HG03442 (cell line): ENCODE data around the gene SYNM.

ENCODE experiments used
- ATAC-seq: cut with Tn5 transposase; IDR thresholded peaks from one replicate; pipeline ENCODE4 v1.9.1; 2021; ENCODE audit warnings: mild to moderate bottlenecking, moderate library complexity; ENCODE audit not compliant: unreplicated experiment

The SYNM gene

GRCh38 chr15:99138491-99138982 lies 33.7 kb downstream of the SYNM start:
- no peak for ATAC-seq

GRCh38 chr15:99139276-99139675 lies 34.4 kb downstream of the SYNM start:
- ATAC-seq: no peak

DNA sequence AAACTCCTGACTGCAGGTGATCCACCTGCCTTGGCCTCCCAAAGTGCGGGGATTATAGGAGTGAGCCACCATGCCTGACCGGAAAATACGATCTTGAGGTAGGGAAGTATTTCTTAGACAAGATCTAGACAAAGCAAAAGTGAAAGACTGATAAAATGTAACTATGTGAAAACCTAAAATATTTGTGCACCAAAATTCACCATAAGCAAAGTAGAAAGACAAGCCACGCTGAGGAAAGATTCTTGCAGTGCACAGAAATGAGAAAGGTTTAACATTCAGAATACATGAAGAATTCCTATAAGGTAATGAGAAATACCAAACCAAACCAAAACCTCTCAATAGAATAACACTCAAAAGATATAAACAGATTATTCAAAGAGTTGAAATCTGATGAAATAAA lies 35.7 kb downstream of the SYNM start:
- ATAC-seq: no peak

- ATAC-seq: no peak
Observed at GRCh38 chr15:99141943-99142342, 37.1 kb downstream of the SYNM start.

- no peak for ATAC-seq
Observed at GRCh38 chr15:99142562-99142961, 37.7 kb downstream of the SYNM start.

DNA sequence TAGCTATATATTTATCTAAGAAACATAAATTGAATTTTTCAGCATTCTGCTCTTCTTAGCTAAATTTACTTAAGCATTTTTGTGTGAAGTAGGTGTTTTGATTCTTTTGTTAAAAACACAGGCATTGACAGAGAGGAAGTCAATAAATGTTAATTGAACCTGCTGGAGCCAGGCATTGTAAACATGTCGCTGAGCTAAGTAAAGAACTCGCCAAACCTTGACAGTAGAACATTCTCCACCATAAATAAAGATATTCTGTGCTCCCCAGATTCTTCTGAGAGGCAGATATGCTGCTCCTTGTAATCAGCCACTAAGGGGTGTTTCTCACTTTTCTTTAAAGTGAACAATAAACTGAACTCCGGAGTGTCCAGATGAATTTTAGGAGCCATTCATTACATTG lies 38.4 kb downstream of the SYNM start:
- ATAC-seq: no peak

DNA sequence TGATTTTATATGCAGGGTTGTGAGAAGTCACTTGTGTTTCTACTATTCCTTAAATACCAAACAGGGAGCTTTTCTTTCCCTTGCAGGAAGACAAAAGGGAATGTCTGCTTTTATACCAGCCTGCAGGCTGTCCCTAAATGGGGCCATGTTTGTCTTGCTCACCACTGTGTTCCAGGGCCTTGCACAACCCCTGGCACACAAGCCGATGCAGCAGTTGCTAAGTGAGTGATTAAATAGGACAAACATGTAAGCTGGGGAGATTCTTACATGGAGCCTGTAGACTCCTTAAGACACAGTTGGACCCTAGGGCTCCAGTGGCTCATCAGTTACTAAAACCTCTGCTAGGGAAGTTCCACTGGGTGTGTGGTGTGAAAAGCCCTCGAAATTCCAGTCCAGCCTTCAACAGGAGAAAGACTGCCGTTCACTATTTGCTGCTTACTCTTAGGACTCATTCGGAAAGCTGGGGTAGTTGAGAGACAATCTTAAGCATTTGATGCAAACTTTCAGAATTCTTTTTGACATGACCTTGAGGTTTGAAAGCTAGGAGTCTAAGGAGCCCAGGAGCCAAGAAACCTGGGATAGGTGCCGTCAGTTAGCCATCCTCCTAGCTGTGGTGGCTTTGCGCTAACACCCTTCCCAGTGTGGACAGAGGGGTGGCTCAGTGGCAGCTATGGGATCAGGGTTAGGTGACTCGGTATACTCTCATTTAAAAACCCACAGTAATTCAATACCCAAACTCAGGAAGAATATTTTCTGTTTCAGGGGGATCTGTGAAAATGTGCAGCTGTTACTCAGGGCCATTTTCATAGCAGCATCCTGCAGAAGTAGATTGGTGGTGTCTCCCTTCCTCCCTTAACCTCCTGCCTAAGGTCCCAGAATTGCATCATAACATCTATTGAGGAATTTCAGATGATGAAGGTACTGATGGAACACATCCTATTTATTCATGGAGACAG lies 39.1 kb downstream of the SYNM start:
- ATAC-seq: no peak

DNA sequence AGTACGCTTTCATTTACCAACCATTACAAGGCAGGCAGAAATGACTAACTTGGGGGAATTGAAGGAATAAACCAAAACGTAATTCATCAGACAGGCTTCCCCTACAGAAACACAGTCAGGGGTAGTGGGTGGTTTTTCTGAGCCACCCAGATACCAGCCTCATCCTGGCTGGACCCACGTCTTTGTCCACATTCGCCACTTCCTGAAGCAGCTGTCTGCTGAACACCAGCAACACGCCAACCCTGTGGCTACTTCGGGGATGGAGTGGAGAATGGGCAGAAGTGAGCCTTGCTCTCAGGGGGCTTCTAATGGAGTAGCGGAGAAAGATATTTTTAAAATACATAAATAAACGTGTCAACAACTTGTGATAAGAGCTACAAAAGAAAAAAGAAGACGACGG lies 40.1 kb downstream of the SYNM start:
- ATAC-seq: no peak

- no peak for ATAC-seq
Observed at GRCh38 chr15:99145778-99146177, 40.9 kb downstream of the SYNM start.

DNA sequence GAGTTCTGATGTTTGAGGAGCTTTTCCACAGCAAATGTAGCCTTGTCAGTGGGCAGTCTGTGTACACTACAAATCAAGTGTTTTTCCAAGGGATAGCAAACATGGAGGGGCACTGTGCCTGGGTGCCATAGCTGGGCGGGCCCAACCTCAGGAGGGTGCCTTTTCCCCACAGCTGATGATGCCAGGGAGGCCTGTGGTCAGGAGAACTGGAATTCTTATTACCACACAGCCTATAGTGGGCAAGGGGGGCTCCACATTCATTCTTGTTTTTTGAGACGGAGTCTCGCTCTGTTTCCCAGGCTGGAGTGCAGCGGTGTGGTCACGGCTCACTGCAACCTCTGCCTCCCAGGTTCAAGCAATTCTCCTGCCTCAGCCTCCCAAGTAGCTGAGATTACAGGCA lies 41.8 kb downstream of the SYNM start:
- no peak for ATAC-seq

DNA sequence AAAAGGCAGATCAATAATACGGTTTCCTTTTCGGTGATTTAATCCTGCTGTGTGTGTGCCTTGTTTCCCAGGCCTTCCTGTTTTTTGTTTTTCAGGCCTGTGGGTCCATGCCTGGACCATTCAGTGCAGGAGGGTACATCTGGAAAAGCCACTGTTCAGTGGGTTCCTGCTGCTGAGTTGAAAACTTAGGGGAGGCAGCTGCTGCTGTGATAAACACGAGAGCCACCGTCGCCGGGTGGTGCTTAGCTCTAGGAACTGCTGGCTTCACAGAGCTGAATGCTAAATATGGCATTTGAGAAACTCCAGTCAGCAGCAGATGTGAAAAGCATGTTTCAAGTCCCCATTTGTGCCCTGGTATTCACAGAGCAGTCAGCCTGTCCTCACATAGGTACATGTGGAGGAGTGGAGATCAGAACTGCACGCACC lies 44.0 kb downstream of the SYNM start:
- ATAC-seq: no peak

- no peak for ATAC-seq
Observed at GRCh38 chr15:99149366-99149765, 44.5 kb downstream of the SYNM start.

DNA sequence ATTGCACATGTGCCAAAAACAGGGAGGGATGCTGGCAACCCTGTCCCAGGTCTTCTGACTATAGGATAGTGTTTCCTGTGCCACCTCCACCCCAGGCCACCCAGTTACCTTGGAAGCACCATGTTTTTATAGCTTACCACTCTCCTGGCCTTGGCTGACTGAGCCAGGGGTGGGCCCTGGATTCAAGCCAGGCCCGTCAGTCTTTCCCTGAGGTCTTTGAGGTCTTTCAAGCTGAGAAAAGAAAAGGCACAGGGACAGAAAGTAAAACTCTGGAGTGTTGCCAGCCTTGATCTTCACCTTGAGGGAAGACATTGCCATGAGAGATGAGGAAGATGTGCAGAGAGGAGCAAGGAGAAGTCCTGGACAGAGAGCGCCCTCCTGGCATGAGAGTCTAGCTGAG lies 46.3 kb downstream of the SYNM start:
- no peak for ATAC-seq

GRCh38 chr15:99153026-99153535 lies 48.2 kb downstream of the SYNM start:
- no peak for ATAC-seq

DNA sequence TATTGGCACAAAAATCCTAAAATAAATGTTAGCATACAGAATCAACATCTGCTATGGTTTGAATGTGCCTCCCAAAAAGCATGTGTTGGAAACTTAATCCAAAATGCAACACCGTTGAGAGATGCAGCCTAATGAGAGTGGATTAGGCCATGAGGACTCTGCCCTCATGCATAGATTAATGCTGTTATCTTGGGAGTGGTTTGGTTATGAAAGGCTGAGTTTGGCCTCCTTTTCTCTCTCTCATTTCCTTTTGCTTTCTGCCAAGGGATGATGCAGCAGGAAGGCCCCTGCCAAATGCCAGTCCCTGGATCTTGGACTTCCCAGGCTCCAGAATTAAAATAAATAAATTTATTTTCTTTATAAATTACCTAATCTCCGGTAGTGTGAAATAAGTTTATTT lies 49.4 kb downstream of the SYNM start:
- no peak for ATAC-seq

DNA sequence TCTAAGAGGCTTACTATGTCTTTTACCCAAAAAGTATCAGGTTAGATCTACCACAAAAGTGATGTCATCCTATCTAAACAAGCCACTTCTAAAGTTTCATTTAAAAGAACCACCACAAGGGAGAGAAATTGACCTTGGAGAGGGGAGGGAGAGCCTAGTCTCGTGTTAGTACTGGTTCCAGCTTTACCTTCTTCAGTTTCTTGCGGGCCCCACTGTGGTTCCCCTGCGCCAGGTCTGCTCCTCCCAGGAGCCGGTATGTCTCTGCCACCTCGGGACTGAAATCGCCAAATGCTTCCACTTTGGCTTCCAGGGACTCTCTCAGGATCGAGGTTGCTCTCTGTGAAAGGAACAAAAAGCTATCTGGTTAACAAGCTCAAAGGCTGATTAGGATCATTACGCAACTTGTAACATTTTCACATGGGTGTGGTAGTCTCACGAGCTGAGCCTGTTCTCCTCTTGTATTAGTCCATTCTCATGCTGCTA lies 51.1 kb downstream of the SYNM start:
- ATAC-seq: no peak

DNA sequence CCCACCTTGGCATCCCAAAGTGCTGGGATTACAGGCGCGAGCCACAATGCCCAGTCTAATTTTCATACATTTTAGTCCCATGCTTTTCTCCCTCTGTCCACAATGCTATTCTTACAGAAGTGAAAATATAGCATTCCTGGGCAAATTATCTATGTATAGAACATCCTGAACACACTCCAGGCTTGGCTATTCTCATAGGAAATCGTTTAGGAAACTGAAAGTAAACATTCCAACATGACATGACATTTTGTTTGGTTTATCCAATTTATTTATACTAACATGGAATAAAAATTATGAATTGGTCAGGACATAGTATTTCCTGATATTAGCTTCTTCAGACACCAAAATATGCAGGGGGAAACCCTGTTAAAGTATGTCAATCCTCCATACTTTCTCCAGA lies 52.6 kb downstream of the SYNM start:
- ATAC-seq: no peak

- ATAC-seq: no peak
Observed at GRCh38 chr15:99158626-99159412, 53.9 kb downstream of the SYNM start.

DNA sequence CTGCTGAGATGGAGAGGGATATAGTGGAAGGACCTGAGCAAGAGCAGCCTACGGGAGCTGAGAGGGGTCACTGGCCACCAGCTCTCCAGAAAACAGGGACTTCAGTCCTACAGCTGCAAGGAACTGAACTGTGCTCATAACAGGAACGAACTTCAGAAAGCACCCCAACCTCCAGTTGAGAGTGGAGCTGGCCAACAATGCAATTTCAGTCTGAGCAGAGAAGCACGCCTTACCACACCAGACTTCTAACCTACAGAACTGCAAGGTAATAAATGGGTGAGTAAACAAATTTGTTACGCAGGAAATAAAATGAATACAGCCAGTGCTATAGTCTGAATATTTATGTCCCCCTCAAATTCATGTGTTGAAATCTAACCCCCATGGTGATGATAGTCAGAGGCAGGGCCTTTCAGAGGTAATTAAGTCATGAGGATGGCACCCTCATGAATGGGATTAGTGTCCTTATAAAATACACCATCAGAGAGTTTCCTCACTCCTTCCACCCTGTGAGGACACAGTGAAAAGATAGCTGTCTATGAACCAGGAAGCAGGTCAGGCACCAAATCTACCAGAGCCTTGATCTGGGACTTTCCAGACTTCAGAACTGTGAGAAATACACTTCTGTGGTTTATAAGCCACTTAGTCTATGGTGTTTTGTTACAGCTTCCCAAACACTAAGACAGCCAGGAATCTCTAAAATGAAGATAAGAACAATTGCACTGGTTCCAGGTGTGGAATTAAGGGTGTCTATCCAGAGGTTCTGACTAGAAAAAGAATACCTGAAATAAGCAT lies 58.6 kb downstream of the SYNM start:
- ATAC-seq: no peak

GRCh38 chr15:99164119-99164518 lies 59.2 kb downstream of the SYNM start:
- no peak for ATAC-seq
